COLO829 (cell line): ENCODE results near the gene WNK2.
A peak's percentile ranks its signal among the peaks of the same experiment; 100 is the strongest.
"Not testable (repeated sequence)": the region's sequence is repeated elsewhere in the genome, so short reads cannot be mapped to it uniquely, and the experiment has no call there.

ENCODE experiments used
- DNase-seq: peaks from one replicate; pipeline ENCODE4 v3.0.0; 2012; ENCODE audit warnings: low spot score

Gene WNK2

DNA sequence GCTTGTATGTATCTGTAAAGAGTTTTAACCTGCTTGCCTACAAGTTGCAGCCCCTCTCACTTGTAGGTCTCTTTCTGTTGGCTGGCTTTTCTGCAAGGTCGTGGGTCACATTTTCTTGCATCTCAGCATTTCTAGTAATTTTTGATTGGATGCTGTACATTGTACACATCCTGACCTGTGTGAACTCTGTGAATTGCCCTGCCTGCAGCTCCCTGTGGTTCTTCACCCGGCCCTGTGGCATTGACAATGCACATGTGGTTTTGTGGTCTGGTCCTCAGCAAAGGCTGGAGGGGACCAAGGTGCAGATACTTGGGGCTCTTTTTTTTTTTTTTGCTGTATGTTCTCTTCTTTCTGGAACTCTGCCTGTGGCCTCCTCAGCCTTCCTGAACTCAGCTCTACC is 53.6 kb downstream of the WNK2 start:
- no peak for DNase-seq

GRCh38 chr9:93238953-93239925 is 55.3 kb downstream of the WNK2 start:
- no peak for DNase-seq

- DNase-seq = no peak
Measured at GRCh38 chr9:93240891-93241334, 57.0 kb downstream of the WNK2 start.

- no peak for DNase-seq
Measured at GRCh38 chr9:93243112-93243511, 59.2 kb downstream of the WNK2 start.

DNA sequence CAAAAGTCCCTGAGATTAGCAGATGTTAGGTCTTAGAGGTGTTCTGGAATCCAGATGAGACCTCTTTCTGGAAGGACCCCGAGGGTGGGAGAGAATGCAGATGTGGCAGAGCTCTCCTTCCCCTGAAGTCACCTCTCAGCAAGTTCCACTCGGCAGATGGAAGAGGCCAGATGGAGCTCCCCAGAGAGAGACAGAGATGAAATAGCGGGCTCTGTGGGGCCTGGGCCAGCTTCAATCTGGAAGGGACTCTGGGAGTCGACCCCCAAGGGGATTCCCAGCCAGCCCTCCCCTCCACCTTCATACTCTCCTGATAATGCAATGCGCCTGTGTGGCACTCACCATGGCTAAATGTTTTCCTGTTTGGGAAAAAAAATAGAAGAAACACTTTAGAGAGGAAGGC is 60.2 kb downstream of the WNK2 start:
- DNase-seq = no peak

- peak; percentile 13 for DNase-seq
Measured at GRCh38 chr9:93244510-93245436, 60.8 kb downstream of the WNK2 start.

- DNase-seq = no peak
Measured at GRCh38 chr9:93245437-93245970, 61.6 kb downstream of the WNK2 start.

DNA sequence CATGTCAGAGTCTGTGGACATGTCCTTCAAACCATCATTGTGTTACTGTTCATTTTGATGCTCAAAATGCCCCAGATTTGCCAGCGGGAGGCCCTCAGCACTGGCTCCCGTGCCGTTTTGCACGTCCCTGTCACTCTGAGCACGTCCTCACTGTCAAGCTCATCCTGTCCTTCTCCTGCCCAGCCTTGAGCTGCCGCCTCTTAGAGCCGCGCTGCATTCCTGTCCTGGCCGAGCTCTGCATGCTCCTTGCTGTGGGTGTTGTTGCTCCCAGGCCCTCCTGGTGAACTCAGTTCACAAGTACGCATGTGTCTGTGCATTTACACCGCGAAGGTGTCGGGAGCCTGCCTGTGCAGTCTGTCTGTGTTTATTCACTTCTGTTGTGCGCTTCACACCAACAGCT is 62.2 kb downstream of the WNK2 start:
- DNase-seq = no peak

DNA sequence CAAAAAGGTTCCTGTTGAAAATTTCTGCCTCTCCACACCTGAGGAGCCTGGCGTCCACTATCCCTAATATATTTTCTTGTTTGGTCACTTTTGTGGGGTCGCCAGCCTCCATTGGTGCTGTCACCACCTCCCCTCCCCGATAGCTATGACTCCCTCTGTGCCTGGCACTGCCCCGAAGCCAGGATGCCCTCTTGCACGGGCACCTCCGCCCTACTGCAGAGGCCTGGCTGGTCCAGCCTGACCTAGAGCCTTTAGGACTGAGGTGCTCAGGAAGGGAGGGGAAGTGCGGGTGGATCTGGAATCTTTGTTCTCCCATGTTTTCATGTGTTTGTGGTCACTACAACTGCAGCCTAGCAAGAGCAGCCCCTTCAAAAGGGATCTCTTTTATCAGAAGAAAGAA is 62.6 kb downstream of the WNK2 start:
- no peak for DNase-seq

DNA sequence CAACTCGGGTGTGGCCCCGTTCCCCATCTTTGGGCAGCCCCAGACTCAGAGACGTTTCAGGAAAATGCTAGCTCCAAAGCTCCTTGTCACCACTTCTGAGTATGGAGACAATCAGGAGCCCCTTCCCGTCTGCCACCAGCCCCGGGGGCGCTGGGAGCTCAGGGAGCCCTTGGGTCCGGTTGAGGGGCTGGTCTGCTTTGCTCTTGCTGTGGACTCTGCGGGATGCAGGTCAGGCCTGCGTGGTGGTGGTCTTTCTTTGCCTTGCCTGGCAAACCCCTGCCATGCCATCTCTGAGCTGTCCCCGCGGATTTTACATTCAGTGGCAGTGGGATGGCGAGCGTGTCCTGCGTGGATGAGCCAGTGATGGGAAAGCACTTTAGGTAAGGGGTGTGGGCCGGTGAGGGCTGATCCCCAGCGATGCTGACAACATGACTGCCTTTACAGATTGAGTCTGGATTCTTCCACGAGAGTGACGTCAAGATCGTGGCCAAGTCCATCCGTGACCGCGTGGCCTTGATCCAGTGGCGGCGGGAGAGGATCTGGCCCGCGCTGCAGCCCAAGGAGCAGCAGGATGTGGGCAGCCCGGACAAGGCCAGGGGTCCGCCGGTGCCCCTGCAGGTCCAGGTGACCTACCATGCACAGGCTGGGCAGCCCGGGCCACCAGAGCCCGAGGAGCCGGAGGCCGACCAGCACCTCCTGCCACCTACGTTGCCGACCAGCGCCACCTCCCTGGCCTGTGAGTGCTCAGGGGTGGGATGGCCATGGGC is 63.3 kb downstream of the WNK2 start:
- no peak for DNase-seq

DNA sequence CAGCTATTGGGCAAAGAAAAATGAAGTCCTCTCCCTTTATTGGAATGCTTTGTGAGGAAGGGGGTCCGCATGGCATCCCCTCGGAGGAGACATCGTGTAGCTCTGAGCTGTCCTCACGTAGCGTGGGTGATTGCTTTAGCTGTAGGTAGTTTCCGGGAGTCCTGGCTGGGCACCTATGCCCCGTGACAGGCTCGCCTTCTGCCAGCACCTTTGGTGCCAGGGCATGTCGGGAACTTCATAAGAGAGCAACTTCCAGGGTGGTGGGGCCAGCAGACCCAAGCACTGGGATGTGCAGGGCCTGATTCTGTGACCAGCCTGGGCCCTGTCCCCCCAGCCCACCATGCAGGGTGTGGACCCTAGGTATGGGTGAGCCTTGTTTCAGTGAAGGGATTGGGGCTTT is 64.0 kb downstream of the WNK2 start:
- no peak for DNase-seq

DNA sequence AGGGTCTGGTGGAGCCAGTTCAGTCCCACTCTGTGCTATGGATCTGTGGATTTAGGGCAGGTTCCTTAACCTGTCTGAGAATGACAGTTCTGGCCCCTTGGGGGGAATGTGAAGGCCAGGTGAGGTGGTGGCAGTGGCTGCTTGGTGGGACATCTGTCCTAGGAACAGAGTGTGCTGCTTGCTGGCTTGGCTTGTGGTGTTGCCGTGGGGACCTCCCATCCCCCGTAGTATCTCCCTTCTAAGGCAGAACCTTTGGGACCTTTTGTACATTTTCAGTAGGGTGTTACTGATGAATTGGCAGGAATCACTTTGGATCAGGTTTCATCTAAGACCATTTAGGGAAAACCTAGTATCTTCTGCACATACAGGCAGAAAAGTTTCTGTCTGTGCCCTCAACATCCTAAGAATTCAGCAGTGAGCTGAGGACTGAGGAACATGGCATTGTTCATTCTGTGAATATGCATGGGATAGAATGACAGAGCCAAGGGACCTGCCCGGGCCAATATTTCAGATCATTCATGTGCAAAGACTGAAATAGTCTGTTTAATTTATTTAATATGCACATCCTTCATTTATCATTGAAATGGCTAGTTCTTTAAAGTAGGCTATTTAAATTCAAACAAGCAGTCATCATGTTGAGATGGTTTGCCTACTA is 64.6 kb downstream of the WNK2 start:
- no peak for DNase-seq

- no peak for DNase-seq
Measured at GRCh38 chr9:93250185-93250584, 66.2 kb downstream of the WNK2 start.

GRCh38 chr9:93251309-93251708 is 67.4 kb downstream of the WNK2 start:
- not testable (repeated sequence) for DNase-seq

DNA sequence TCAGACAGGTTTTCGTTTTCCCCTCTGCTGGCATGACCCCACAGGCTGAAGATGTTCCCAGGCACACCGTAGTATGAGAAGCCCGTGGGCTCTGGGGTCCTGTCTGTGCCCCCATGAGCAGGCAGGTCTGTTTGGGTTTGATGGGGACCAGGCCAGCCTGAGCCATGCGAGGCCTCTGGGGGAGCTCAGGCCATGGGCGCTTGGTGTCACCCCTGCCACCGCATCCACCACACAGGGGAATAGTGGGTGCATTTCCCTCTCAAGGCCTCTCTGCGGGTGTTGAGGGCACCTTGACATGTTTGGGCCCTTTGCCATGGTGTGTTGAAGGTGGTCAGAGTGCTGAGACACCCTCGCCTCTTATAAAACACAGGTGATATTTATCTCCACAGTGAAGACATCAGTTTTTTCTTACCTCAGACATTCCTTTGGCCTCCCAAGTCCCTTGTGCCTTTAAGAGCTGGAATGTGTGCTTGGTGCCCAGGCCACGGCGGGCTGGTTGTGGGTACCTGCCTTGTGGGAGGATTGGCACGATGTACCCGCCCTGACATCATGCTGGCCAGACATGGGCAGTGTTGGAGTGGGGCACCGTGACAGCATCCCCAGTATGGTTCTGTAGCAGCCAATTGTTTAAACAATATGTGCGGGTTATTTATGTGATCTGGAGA is 68.3 kb downstream of the WNK2 start:
- DNase-seq = no peak

DNA sequence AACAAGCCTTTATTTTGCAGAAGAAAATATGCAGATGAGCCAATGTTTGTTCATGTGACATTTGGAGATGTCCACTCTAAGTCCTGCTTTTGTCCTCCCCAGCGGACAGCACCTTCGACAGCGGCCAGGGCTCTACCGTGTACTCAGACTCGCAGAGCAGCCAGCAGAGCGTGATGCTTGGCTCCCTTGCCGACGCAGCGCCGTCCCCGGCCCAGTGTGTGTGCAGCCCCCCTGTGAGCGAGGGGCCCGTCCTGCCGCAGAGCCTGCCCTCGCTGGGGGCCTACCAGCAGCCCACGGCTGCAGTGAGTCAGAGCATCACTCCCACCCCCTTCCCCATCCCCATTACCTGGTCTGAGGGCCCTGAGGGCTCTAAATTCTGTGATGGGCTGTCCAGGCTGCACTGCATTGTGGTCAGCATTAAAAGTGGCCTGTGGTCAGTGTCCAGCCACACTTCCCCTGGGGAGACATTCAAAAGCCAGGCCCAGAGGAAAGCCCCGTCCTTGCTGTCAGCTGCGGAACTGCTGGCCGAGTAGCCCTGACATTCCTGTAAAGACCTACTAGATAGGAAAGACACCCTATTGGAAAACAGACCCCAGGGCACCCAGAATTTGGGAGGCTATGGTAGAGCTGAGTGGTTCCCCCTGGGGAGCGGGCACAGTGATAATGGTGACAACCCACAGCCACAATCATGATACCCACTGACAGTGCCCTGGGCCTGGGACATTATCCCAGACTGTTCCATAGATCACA is 69.0 kb downstream of the WNK2 start:
- no peak for DNase-seq

GRCh38 chr9:93253633-93254032 is 69.7 kb downstream of the WNK2 start:
- DNase-seq = no peak

- no peak for DNase-seq
Measured at GRCh38 chr9:93254061-93254481, 70.1 kb downstream of the WNK2 start.

DNA sequence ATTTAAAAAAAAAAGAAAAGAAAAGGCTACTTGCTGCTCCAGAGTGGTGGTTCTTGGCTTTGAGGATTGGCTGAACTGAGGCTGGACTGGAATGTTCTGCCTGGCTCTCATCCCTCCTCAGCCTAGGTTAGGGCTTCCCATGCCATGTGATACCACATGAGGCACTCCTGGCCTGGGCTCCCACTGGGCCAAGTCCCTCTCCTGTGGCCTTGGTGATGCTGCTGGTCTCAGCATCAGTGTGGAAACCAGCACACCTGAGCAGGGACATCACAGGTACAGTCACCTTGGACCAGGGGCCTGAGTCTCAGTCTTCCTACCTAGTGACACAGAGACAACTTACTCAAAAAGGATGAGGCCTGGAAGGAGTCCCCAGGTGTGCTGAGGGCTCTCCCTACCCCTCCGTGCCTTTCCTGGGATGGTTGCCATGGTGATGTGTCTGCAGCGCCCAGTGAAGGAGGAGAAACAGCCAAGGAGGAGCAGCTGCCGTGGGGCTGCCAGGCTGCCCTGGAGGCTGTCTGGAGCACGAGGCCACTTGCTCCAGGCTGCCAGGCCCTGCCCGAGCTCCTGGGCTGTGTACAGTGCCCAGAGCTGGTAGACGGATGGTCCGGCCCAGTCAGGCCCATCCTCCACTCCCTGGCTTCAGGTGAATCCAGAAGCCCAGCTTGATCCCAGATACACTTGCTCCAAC is 71.0 kb downstream of the WNK2 start:
- no peak for DNase-seq
